Prostate gland (tissue), 2 donors: ENCODE measurements around the gene TYW5.

Source experiments
- CTCF ChIP-seq, 4 experiments: fragments of 200-600 bp in 2 of 4; fragments of 450-650 bp in 2 of 4; sonication (generic) in 2 of 4; IDR thresholded peaks; 1 replicate in 3 of 4; 2 replicates in 1 of 4; pipeline ENCODE4 v1.5.1; 2016 to 2019; ENCODE audit warnings: antibody characterized with exemption in 4 of 4, mild to moderate bottlenecking in 2 of 4, moderate library complexity in 2 of 4
- POLR2A ChIP-seq: fragments of 450-650 bp; IDR thresholded peaks from one replicate; pipeline ENCODE4 v1.6.1; 2016; ENCODE audit warnings: antibody characterized with exemption, mild to moderate bottlenecking
- POLR2AphosphoS5 ChIP-seq: sonication (generic); formaldehyde crosslinking; IDR thresholded peaks from one replicate; pipeline ENCODE4 v1.6.1; 2017; ENCODE audit warnings: antibody characterized with exemption

GRCh38 chr2:199923924-199924323 lies 31.4 kb downstream of the TYW5 start:
- TF ChIP-seq CTCF (IDR thresholded peaks at IDR 0.05) (no peak), POLR2A (no peak), POLR2AphosphoS5 (no peak)
